Measurements from ENCODE around the gene FES. TPM values are rescaled to one million over a fixed set of nuclear protein-coding genes. Genes with fewer than 3 reads are reported as not detected.
A peak's percentile ranks its signal among the peaks of the same experiment; 100 is the strongest.

The FES gene
- total and polyA plus RNA-seq, 2 of the 13 experiments (the other 11 are each of a cell fraction or from before 2014, with no cell fraction given), result 4.0 to 9.5 TPM

DNA sequence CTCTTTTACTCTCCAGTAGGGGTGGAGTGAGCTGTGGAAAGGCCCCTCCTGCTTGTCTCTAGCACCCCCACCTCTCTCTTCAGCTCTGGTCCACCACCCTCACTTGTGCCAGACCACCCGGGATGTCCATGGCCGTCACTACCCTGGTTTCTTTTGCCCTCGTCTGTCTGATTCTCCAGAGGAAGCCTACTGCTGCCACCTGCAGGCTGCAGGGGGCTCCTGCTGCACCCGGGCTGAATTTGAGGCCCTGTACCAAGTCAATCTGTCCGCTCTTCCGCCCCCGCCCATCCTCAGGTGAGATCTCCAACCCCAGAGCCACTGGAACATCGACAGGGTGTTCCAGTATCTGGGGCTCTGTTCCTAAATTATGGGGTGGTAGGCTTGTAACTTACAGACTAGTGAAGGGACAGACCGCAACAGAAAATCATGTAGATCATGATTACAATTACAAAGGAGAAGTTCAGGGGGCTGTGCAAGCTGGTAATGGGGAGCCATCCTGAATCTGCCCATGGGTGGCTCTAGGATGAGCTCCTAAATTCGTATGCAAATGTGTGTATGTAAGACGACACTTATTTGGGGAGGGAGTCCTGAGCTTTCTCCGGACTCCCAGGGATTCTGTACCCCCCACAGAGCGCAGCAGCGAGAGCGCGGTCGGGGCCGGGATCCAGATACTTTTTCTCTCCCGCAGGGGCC, 50.1 kb downstream of the FES start (continued):
- TF ChIP-seq, protein P1, sequence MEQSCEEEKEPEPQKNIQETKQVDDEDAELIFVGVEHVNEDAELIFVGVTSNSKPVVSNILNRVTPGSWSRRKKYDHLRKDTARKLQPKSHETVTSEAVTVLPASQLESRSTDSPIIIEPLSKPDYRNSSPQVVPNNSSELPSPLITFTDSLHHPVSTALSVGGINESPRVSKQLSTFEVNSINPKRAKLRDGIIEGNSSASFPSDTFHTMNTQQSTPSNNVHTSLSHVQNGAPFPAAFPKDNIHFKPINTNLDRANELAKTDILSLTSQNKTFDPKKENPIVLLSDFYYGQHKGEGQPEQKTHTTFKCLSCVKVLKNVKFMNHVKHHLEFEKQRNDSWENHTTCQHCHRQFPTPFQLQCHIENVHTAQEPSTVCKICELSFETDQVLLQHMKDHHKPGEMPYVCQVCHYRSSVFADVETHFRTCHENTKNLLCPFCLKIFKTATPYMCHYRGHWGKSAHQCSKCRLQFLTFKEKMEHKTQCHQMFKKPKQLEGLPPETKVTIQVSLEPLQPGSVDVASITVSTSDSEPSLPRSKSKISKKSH (CRISPR knock-in tag; IDR thresholded peaks at IDR 0.05; ENCODE audit: borderline replicate concordance), result no peak
- TF ChIP-seq JARID2 (CRISPR knock-in tag; IDR thresholded peaks at IDR 0.05; ENCODE audit: insufficient replicate concordance), result no peak
- no peak for TF ChIP-seq ZSCAN30 (CRISPR knock-in tag; IDR thresholded peaks at IDR 0.05)
- TF ChIP-seq JDP2 (CRISPR knock-in tag; IDR thresholded peaks at IDR 0.05; ENCODE audit: borderline replicate concordance), result no peak
- no peak for TF ChIP-seq PHF5A (CRISPR knock-in tag; IDR thresholded peaks at IDR 0.05; ENCODE audit: low read depth, unreplicated experiment)
- TF ChIP-seq ZNF564 (CRISPR knock-in tag; IDR thresholded peaks at IDR 0.05), result no peak; the same call in 1 of the 2 replicates
- TF ChIP-seq, protein P2, sequence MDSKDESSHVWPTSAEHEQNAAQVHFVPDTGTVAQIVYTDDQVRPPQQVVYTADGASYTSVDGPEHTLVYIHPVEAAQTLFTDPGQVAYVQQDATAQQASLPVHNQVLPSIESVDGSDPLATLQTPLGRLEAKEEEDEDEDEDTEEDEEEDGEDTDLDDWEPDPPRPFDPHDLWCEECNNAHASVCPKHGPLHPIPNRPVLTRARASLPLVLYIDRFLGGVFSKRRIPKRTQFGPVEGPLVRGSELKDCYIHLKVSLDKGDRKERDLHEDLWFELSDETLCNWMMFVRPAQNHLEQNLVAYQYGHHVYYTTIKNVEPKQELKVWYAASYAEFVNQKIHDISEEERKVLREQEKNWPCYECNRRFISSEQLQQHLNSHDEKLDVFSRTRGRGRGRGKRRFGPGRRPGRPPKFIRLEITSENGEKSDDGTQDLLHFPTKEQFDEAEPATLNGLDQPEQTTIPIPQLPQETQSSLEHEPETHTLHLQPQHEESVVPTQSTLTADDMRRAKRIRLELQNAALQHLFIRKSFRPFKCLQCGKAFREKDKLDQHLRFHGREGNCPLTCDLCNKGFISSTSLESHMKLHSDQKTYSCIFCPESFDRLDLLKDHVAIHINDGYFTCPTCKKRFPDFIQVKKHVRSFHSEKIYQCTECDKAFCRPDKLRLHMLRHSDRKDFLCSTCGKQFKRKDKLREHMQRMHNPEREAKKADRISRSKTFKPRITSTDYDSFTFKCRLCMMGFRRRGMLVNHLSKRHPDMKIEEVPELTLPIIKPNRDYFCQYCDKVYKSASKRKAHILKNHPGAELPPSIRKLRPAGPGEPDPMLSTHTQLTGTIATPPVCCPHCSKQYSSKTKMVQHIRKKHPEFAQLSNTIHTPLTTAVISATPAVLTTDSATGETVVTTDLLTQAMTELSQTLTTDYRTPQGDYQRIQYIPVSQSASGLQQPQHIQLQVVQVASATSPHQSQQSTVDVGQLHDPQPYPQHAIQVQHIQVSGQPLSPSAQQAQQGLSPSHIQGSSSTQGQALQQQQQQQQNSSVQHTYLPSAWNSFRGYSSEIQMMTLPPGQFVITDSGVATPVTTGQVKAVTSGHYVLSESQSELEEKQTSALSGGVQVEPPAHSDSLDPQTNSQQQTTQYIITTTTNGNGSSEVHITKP (CRISPR knock-in tag; IDR thresholded peaks at IDR 0.05; ENCODE audit: low read depth), result no peak
- TF ChIP-seq, protein P3, sequence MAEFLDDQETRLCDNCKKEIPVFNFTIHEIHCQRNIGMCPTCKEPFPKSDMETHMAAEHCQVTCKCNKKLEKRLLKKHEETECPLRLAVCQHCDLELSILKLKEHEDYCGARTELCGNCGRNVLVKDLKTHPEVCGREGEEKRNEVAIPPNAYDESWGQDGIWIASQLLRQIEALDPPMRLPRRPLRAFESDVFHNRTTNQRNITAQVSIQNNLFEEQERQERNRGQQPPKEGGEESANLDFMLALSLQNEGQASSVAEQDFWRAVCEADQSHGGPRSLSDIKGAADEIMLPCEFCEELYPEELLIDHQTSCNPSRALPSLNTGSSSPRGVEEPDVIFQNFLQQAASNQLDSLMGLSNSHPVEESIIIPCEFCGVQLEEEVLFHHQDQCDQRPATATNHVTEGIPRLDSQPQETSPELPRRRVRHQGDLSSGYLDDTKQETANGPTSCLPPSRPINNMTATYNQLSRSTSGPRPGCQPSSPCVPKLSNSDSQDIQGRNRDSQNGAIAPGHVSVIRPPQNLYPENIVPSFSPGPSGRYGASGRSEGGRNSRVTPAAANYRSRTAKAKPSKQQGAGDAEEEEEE (CRISPR knock-in tag; IDR thresholded peaks at IDR 0.05; ENCODE audit: borderline replicate concordance), result no peak
- TF ChIP-seq, protein P4, sequence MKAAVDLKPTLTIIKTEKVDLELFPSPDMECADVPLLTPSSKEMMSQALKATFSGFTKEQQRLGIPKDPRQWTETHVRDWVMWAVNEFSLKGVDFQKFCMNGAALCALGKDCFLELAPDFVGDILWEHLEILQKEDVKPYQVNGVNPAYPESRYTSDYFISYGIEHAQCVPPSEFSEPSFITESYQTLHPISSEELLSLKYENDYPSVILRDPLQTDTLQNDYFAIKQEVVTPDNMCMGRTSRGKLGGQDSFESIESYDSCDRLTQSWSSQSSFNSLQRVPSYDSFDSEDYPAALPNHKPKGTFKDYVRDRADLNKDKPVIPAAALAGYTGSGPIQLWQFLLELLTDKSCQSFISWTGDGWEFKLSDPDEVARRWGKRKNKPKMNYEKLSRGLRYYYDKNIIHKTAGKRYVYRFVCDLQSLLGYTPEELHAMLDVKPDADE (CRISPR knock-in tag; IDR thresholded peaks at IDR 0.05), result no peak
- no peak for TF ChIP-seq SMAD3 (CRISPR knock-in tag; IDR thresholded peaks at IDR 0.05)
- peak; percentile 33 for TF ChIP-seq SMC3 (IDR thresholded peaks at IDR 0.05; ENCODE audit: low read length)
- TF ChIP-seq ZMYM4 (CRISPR knock-in tag; IDR thresholded peaks at IDR 0.05), result no peak
- TF ChIP-seq ZNF292 (CRISPR knock-in tag; IDR thresholded peaks at IDR 0.05; ENCODE audit: borderline replicate concordance, low read depth), result no peak
- TF ChIP-seq MIER3 (CRISPR knock-in tag; IDR thresholded peaks at IDR 0.05; ENCODE audit: borderline replicate concordance), result no peak
- 0 out of 2 replicates have a peak, but pooled peaks have one; percentile 41 for TF ChIP-seq KDM4B (CRISPR knock-in tag; IDR thresholded peaks at IDR 0.05)
- TF ChIP-seq KLF11 (CRISPR knock-in tag; IDR thresholded peaks at IDR 0.05), result no peak
- no peak for TF ChIP-seq RBM22 (optimal IDR thresholded peaks at IDR 0.05; ENCODE audit: low read length)
- TF ChIP-seq TEAD3 (CRISPR knock-in tag; optimal IDR thresholded peaks at IDR 0.05; ENCODE audit: borderline replicate concordance), result no peak
- TF ChIP-seq, protein P5, sequence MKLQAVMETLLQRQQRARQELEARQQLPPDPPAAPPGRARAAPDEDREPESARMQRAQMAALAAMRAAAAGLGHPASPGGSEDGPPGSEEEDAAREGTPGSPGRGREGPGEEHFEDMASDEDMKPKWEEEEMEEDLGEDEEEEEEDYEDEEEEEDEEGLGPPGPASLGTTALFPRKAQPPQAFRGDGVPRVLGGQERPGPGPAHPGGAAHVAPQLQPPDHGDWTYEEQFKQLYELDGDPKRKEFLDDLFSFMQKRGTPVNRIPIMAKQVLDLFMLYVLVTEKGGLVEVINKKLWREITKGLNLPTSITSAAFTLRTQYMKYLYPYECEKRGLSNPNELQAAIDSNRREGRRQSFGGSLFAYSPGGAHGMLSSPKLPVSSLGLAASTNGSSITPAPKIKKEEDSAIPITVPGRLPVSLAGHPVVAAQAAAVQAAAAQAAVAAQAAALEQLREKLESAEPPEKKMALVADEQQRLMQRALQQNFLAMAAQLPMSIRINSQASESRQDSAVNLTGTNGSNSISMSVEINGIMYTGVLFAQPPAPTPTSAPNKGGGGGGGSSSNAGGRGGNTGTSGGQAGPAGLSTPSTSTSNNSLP (IDR thresholded peaks at IDR 0.05; ENCODE audit: low read depth, low read length), result no peak

Data from HepG2 (cell line).